ENCODE results near the gene RSU1.
"Not testable (repeated sequence)": the region's sequence is repeated elsewhere in the genome, so short reads cannot be mapped to it uniquely, and the experiment has no call there.

The RSU1 gene

GRCh38 chr10:16788125-16788524 is 29.1 kb downstream of the RSU1 start:
- DNase-seq: no peak

DNA sequence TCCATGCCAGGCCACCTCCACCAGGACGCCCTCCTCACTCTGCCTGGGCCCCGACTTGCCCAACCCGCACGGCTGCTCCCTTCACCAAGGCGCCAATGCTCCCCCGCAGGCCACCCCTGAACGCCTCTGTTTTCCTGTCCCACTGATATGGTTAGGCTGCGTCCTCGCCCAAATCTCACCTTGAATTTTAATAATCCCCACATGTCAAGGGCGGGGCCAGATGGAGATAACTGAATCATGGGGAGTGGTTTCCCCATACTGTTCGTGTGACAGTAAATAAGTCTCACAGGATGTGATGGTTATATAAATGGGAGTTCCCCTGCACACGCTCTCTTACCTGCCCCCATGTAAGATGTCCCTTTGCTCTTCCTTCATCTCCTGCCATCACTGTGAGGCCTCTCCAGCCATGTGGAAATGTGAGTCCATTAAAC is 29.8 kb downstream of the RSU1 start:
- DNase-seq: no peak

DNA sequence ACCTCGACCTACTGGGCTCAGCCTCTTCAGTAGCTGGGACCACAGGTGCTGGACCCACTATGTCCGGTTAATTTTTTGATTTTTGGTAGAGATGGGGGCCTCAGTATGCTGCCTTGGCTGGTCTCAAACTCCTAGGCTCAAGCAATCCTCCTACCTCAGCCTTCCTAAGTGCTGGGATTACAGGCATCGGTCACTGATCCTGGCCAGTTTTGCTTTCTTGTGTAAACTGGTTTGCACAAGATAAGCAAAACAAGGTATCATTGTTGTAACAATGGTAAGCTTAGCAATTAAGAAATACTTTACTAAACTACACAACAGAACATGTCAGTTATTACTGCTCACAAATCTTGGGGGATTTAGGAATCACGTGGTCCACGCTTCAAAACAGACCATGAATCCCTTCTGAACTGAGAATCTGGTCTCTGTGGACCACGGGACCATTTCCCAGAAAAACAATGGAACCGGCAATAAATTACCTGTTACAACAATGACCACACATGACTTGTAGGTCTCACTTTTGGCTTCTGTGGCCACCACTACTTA is 36.8 kb downstream of the RSU1 start:
- DNase-seq: no peak

DNA sequence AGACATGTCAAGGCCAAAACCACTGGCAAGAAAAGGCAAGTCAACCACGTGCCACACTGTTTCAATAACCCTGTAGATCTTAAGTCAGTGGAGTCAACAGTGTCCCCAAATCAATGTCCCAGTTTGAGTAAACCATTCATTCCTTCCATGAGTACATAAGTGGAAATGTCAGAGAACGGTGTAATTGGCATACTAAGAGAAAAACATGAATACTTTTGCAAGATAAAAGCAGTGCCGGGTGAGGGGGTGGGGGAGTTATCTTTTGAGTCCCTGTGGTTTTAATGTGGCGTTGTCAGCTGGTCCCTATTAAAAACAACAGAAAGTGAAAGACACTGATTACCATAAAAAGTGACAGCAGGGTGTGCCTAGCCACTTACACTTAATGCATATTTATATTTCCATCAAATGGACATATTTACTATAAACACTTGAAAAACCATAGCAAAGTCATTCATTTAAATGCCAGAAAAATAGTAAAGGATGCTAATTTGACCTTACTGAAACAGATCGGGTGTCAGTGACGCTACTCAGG is 37.8 kb downstream of the RSU1 start:
- DNase-seq: no peak

DNA sequence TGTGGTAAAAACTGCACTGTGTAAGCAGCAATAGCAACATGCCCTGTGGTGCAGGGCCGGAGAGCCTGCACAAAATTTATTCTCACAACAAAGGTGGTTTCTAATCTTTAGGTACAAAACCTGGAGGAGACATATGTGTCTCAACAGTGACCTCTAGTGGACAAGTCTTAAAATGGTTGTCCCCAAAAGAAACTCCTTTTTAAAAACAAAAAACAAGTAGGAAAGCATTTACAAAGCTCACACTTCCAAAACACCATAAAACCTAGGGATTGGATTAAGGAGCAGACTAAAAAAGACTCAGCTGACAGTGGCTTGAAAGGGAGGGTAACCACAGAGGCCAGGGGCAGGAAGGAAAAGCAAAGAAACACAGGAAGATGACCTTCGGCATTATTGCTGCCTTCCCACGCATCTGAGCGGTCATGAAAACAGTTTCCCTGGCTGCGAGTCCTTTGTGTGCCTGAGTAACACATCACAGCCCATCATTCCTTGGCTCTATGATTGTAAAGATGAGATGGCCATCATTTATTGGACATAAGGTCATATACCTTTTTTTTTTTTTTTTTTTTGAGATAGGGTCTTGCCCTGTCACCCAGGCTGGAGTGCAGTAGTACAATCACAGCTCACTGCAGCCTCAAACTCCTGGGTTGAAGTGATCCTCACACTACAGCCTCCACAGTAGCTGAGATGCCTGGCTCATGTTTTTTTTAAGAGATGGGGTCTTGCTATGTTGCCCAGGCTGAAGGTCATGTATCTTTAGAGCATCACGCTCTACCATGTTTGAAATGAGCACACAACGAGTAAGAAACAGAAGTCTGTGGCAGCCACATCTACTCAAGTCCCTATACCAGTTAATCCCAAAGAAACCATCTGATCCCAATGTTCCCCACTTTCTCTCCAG is 39.5 kb downstream of the RSU1 start:
- peak; percentile 56 for DNase-seq

DNA sequence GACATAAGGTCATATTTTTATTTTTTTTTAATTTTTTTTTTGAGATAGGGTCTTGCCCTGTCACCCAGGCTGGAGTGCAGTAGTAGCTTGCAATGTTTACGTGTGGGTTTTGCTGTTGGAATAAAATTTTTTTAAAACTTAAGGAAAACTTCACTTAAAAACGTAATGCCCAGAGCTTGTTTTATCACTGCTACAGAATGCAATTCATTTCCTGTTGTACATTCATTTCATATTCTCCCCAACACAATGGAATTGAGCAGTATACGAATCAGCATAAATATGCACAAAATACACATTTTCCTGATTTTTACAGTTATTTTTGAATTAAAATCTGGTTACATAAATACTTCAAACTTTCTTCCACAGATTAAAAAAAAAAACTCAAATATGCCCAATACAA is 40.3 kb downstream of the RSU1 start:
- no peak for DNase-seq

DNA sequence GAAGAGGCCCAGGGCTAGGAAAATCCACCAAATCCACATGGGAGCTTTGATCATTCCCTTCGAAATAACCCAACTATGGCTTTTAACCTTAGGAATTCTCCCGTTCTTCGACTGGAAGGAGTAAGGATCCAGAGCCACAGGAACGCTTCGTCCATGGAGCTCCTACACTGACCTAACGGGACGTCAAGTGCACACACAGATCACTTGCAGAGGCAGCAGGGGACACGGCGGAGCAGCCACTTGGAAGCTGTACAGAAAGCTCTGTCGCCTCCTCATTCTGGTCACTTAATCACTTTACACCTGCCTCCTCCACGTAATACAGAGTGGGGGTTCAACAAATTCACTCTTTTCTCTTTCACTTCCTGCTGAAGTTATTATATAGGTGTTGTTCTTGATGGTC is 43.9 kb downstream of the RSU1 start:
- no peak for DNase-seq

DNA sequence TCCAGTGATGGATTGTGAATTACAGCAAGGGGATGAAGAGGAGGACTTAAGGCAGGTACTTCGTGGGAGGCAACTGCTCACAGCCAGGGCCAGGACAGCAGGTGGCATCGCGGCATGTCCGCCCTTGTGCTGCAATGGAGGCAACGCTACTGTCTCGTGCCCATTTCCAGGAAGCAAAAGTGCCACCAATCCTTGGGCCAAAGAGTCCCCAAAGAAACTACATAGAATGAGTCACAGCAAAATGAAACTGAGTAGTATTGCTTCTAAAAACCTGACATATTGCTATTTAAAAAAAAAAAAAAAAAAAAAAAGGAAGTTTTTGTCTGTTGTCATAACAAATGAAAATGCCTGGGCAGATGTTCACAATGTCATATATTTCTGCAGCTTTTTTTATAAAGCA is 46.6 kb downstream of the RSU1 start:
- DNase-seq: no peak

GRCh38 chr10:16770141-16770540 is 47.1 kb downstream of the RSU1 start:
- no peak for DNase-seq

GRCh38 chr10:16769331-16769730 is 47.9 kb downstream of the RSU1 start:
- DNase-seq: no peak

GRCh38 chr10:16768702-16769101 is 48.5 kb downstream of the RSU1 start:
- no peak for DNase-seq

- no peak for DNase-seq
These were observed 51.5 kb downstream of the RSU1 start for GRCh38 chr10:16765509-16766375.

GRCh38 chr10:16761300-16761699 is 55.9 kb downstream of the RSU1 start:
- DNase-seq: no peak

DNA sequence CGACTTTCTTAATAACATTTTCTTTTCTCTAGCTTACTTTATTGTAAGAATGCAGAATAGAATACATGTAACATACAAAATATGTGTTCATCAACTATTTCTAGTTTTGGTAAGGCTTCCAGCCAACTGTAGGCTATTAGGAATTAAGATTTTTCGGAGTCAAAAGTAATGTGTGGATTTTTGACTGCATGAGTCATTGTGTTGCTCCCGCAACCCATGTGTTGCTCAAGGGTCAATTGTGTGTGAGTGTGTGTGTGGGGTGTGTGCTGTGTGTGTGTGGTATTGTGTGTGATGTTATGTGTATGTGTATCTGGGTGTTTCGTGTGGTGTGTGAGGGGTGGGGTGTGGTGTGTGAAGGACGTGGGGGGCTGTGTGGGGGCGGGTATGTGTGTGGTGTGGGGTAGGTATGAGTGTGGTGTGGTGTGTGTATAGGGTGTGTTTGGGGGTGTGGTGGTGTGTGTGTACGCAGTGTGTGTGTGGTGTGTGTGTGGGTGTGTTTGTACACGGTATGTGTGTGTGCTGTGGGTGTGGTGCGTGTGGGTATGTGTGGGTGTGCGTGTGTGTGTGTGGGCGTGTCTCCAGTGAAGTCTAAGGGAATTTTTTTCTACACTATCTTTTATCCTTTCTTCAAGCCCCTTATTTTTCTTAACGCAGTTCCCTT is 60.5 kb downstream of the RSU1 start:
- DNase-seq: no peak

GRCh38 chr10:16754765-16755164 is 62.5 kb downstream of the RSU1 start:
- DNase-seq: no peak

DNA sequence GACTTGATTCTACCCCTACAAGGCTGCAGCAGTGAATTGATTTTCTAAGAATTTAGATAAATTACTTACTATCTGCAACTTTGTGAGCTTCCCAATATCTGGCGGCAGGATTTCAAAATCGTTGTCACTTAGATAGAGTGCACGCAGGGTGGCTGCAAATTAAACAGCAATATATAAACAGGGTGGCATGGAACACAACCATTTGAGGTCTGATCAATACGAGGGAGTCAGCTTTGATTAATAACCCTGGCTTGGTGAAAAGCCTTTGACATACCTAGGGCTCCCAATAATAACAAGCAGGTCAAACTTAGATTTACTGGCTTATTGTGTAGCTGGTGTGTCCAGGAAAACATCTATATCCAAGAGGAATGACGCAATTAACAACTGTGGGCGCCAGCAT is 64.4 kb downstream of the RSU1 start:
- not testable (repeated sequence) for DNase-seq

- no peak for DNase-seq
These were observed 65.1 kb downstream of the RSU1 start for GRCh38 chr10:16752099-16752498.

DNA sequence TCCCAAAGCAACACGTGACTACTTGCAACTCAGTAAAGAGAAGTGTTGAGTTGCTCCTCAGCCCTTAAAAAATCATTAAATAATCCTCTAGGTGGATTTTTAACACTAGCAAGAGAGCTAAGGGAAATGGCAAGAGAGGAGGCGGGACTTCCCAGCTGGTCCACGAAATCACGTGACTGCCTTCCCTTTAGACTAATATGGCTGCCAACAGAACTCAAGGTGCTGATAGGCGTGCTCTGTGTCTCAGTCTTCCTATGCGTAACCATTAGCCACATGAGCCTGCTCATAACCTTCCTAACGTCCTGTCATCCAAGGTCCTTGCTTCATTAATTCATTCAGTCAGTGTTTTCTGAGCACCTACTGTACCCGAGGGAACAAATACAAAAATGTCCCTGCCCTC is 66.0 kb downstream of the RSU1 start:
- DNase-seq: no peak

DNA sequence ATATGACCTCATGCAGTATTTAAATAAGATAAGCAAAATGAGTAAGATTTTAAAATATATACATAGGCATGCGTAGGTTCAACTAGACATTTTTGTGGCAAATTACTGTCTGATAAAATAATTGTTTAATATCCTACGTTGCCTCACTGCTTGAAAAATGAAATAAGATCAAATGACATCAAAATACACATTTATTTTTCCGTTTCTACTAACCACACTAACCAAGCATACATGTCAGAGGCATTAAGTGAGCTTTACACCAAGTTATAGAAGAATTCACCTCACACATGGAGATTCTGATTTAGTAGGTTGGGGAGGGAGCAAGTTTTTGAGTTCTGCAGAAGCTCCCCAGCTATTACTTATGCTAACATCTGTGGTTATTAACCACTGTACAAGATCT is 66.8 kb downstream of the RSU1 start:
- DNase-seq: no peak

DNA sequence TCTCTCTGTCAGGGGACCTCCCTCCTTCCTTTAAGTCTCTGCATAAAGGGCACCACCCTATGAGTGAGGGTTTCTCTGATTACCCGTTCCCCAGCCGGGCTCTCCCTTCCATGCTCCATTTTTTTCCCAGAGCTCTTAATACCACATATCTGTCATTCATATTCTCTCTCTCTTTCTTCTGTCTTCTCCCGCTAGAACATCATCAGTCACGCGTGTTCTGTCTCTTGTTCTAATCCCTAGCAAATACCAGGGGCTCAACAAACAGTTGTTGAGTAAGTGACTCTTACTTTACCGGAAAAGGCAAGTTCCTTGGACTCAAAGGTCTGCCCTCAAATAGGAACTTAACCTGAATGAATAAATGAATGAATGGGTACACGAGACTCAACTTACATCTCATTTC is 68.5 kb downstream of the RSU1 start:
- DNase-seq: no peak

DNA sequence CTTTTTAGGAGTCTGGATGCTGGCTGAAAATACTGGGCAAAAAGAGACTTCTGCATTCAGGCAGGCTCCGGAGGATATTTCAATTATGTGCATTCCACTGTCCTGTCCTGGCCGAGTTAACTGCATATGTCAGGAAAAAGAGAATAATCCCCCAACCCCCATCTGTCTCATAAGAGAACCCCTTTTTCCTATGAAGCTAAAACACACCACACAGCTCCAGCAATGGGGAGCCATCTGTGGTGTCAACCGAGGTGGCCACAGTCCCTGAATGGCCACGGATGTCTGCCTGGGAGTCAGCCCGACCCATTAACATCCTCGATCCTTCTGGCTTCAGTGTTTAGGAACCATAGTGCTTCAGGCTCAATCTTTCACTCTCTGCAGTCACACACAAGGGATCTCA is 70.4 kb downstream of the RSU1 start:
- no peak for DNase-seq

- no peak for DNase-seq
These were observed 72.2 kb downstream of the RSU1 start for GRCh38 chr10:16745061-16745460.

All from right kidney (tissue), 1 donor.